ENCODE measurements around the gene SYNGR2.
A peak's percentile ranks its signal among the peaks of the same experiment; 100 is the strongest.

The SYNGR2 gene

DNA sequence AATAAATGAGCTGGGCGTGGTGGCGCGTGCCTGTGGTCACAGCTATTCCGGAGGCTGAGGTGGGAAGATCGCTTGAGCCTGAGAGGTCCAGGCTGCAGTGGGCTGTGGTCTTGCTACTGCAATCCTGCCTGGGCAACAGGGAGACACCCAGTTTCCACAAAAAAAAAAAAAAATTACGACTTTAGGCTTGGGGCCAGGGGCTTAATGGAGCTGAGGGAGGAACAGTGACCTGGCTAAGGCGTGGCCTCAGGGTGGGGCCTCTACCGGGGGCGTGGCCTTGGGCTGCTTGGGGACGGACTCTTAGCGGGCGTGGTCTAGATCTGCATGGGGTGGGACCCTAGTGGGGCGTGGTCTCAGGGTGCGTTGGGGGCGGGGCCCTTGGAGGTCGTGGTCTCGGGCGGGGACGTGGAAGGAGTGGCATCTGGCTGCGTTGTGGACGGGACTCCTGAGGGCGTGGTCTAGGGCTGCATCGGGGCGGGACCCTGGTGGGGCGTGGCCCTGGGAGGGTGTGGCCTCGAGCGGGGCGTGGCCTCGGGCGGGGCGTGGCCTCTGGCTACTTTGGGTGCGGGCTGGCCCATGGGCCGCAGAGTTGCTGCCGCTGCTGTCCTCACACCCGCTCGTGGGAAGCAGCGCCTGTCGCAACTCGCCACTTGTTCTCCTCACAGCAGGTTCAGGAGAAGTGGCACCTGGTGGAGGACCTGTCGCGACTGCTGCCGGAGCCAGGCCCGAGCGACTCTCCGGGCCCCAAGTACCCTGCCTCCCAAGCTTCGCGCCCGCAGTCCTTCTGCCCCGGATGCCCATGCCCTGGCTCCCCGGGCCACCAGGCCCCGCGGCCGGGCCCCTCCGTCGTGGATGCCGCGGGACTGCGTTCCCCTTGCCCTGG lies 28.0 kb upstream of the SYNGR2 start:
- H3K4me3 ChIP-seq (ENCODE audit: low read depth, low read length) = no peak overlapping the region
- TF ChIP-seq, protein P1, sequence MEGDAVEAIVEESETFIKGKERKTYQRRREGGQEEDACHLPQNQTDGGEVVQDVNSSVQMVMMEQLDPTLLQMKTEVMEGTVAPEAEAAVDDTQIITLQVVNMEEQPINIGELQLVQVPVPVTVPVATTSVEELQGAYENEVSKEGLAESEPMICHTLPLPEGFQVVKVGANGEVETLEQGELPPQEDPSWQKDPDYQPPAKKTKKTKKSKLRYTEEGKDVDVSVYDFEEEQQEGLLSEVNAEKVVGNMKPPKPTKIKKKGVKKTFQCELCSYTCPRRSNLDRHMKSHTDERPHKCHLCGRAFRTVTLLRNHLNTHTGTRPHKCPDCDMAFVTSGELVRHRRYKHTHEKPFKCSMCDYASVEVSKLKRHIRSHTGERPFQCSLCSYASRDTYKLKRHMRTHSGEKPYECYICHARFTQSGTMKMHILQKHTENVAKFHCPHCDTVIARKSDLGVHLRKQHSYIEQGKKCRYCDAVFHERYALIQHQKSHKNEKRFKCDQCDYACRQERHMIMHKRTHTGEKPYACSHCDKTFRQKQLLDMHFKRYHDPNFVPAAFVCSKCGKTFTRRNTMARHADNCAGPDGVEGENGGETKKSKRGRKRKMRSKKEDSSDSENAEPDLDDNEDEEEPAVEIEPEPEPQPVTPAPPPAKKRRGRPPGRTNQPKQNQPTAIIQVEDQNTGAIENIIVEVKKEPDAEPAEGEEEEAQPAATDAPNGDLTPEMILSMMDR (conservative IDR thresholded peaks at IDR 0.05; ENCODE audit: low read depth, low read length) = no peak
- peak; percentile 75 for DNase-seq (ENCODE audit: low read depth)

DNA sequence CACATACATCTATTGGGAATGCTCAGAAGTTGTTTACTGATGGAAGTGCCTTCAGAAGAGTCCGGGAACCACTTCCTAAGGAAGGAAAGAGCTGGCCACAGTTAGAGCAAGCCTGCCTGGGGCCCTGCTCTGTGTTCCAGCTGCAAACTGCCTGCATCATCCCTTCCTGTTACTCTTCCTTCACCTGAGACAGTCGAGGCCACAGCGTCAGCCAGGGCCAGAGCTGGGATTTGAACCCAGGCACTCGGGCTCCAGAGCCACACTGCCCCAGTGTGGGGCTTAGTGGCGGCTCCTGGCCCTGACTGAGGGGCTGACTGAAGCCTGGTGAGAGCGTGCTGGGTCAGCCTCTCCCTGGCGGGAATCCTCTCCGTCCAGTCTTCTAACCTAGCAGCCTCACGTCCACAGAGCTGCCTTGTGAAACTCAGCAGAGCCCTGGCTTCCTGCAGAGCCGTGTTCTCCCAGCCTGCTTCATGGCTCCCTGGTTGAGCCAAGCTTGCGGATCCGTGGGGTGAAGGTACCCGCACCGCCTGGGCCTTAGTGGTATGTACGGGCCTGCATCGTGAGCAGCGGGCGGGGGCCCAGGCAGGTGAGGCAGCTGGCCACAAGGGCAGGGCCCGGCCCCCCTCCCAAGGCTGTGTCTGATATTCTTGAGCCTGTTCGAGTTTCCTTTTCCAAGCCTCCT lies 26.8 kb upstream of the SYNGR2 start:
- TF ChIP-seq, protein P1 (conservative IDR thresholded peaks at IDR 0.05; ENCODE audit: low read depth, low read length) = no peak
- DNase-seq (ENCODE audit: low read depth) = no peak
- H3K4me3 ChIP-seq (ENCODE audit: low read depth, low read length) = no peak overlapping the region

DNA sequence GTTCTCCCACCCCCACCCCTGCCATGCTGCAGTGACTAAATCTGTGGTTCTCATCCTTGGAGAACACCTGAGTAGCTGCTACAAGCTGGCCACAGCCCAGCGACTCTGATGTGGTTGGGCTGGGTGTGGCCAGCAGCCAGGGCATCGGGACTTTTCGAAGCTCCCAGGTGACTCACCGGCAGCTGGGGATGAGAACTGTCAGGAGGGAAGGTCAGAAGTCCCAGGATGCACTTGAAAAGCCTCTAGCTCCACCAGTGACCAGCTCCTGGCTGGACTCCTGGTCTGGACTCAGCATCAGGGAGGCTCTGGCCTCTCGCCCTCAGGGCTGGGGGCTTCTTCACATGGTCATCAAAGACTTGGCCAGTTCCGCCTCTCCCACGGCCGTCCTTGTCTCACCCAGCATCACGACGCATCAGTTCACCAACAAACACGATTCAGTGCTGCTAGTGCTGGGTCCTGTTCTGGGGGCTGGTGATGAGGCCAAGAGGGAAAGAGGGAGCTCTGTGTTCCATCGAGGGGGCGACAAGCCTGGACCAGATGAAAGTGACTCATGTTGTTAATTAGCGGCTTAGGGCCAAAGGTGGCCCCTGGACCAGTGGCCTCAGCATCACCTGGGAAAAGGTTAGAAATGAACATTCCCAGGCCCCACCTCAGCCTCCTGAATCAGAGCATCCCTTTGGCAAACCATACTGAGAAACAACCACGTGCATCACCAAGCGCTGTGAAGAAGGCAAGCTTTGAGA lies 26.1 kb upstream of the SYNGR2 start:
- no peak for DNase-seq (ENCODE audit: low read depth)
- no peak overlapping the region for H3K4me3 ChIP-seq (ENCODE audit: low read depth, low read length)
- TF ChIP-seq, protein P1 (conservative IDR thresholded peaks at IDR 0.05; ENCODE audit: low read depth, low read length) = no peak

DNA sequence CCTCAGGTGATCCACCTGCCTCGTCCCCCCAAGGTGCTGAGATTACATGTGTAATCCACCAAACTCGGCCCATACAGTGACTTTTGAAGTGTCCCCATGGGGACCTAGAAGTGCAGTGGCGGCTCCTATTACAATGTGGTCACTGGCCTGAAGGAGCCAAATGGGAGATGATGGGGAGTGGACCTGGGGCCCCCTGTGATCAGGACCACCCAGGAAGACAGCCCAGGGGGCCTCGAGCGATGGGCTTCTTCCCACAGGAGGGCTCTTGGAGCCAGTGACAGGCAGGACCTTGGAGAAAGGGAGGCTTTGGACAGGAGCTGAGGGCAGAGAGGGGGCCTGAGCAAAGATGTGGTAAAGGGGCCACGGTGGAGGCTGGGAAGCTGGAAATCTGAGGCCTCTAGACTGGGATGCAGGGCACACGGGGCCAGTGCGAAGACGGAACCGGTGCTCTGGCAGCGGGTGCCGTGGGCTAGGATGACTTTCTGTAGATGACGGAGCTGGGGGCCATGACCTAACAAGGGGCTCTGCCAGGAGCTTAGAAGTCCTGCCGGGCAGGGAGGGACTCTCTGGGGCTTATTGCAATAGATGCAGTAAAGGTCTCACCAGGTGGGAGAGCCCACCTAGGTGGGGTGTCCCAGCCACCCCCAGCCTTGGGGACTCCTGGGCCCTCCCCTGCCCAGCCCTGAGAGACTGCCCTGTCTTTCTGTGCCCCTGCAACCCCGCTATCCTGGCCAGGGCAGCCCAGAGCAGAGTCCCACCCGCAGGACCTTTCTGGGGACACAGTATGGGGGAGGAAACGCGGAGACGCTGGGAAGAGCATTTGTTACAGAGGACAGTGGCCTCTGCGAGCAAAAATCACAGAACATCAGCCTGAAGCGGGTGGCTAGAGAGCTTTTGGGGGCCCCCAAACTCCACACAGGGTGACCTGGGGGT lies 24.9 kb upstream of the SYNGR2 start:
- no peak for DNase-seq (ENCODE audit: low read depth)
- no peak overlapping the region for H3K4me3 ChIP-seq (ENCODE audit: low read depth, low read length)

DNA sequence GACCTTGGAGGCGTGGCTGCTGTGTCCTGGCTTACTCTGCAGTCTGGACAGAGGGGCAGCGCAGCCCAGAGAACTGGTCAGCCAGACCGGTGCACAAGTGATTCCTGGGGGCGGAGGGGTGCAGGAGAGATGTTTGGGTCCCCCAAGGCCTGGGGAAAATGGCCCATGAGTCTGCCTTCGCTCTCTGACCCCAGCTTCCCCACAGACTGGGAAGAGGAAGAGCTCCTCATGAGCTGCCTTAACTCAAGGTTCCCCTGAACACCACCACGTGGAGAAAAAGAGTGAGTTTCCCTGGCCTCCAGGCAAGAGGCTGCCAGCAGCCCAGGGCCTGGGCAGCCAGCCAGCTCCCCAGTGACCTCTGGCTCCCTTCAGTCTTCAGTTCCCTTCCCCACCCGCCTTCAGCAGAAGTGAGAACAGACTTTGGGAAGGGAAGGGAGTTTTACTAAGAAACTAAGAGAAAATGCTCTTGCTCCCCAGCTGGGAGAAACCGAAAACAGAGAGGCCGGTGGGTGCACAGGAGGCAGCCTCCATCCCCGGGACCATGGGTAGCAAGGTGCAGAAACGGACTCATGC lies 24.1 kb upstream of the SYNGR2 start:
- peak; percentile 96 for DNase-seq (ENCODE audit: low read depth)
- no peak overlapping the region for H3K4me3 ChIP-seq (ENCODE audit: low read depth, low read length)
- TF ChIP-seq, protein P1 (conservative IDR thresholded peaks at IDR 0.05; ENCODE audit: low read depth, low read length) = peak; percentile 27

More for the DNA sequence above, 24.9 kb upstream of the SYNGR2 start:
- TF ChIP-seq, protein P1 (conservative IDR thresholded peaks at IDR 0.05; ENCODE audit: low read depth, low read length) = no peak

All from choroid plexus epithelial cell (primary cell).